A549 (cell line): Measurements from ENCODE around the gene OCA2.

Experiments used
- GATA3 ChIP-seq: IDR thresholded peaks from 2 replicates; pipeline ENCODE4 v1.6.1; 2012; ENCODE audit warnings: borderline replicate concordance
- JUNB ChIP-seq: fragments of >200 bp; sonication (Bioruptor Twin); formaldehyde crosslinking; IDR thresholded peaks from 2 replicates; pipeline ENCODE4 v1.6.1; 2016
- RAD21 ChIP-seq, 2 experiments: fragments of >200 bp in 1 of 2; sonication (Bioruptor Twin) in 1 of 2; formaldehyde crosslinking in 1 of 2; IDR thresholded peaks in 1 of 2; conservative IDR thresholded peaks in 1 of 2; 2 replicates in 1 of 2; 3 replicates in 1 of 2; pipeline ENCODE4 v1.6.1; 2012 to 2018; ENCODE audit warnings: inconsistent platforms in 1 of 2
- REST ChIP-seq: fragments of 200-600 bp; sonication (generic); IDR thresholded peaks from 2 replicates; pipeline ENCODE4 v1.6.1; 2016; ENCODE audit warnings: antibody characterized with exemption, mild to moderate bottlenecking, moderate library complexity

GRCh38 chr15:27824841-27825422 is 274.2 kb downstream of the OCA2 start:
- TF ChIP-seq GATA3 (no peak), RAD21 (conservative IDR thresholded peaks at IDR 0.05 in 1 of 2, IDR thresholded peaks at IDR 0.05 in 1 of 2) (no peak), REST (no peak), JUNB (no peak)
